HEK293 (cell line): Measurements from ENCODE around the gene SP7.

Experiments
- CTCF ChIA-PET: fragments of 350-600 bp; formaldehyde crosslinking; extraction: SDS; loops from one replicate; lab custom pipeline; 2021; ENCODE audit warnings: antibody characterized with exemption; lab: Yijun Ruan, JAX
- POLR2A ChIA-PET: fragments of 300-600 bp; formaldehyde crosslinking; extraction: SDS; loops from one replicate; lab custom pipeline; 2020; ENCODE audit warnings: antibody characterized with exemption, inconsistent platforms; lab: Yijun Ruan, JAX
- H3K27ac ChIP-seq: fragments of 200-500 bp; sonication (Bioruptor generic); 2 replicates; pipeline ENCODE4 v1.5.1; 2014; ENCODE audit warnings: low read depth, low read length, control low read depth, inconsistent platforms; ENCODE audit errors: extremely low read depth
- H3K36me3 ChIP-seq, 2 experiments: fragments of 200-500 bp in 1 of 2; sonication (Bioruptor generic) in 1 of 2; 1 replicate in 1 of 2; 2 replicates in 1 of 2; pipeline ENCODE4 v1.5.1; 2014 to 2017; ENCODE audit warnings: inconsistent platforms in 2 of 2, low read length in 2 of 2; ENCODE audit not compliant: control insufficient read depth in 2 of 2, insufficient read depth in 1 of 2
- H3K4me1 ChIP-seq: fragments of 200-500 bp; sonication (Bioruptor generic); 2 replicates; pipeline ENCODE4 v1.5.1; 2014; ENCODE audit warnings: mild to moderate bottlenecking, low read length, inconsistent platforms; ENCODE audit not compliant: control insufficient read depth, insufficient read depth
- H3K4me3 ChIP-seq: 2 replicates; pipeline ENCODE4 v1.5.1; 2011; ENCODE audit warnings: low read depth, mild to moderate bottlenecking, control low read depth, low read length, moderate library complexity
- H3K9me3 ChIP-seq: fragments of 200-500 bp; sonication (Bioruptor generic); 2 replicates; pipeline ENCODE4 v1.5.1; 2014; ENCODE audit warnings: low read depth, low read length, inconsistent platforms; ENCODE audit not compliant: control insufficient read depth, insufficient read depth
- EGR2 ChIP-seq: fragments of 450-650 bp; formaldehyde crosslinking; IDR thresholded peaks from 2 replicates; pipeline ENCODE4 v1.5.1; 2016; ENCODE audit warnings: low read depth, missing biosample characterization, missing genetic modification characterization
- HIC1 ChIP-seq: fragments of 450-650 bp; formaldehyde crosslinking; IDR thresholded peaks from 2 replicates; pipeline ENCODE4 v1.5.1; 2016; ENCODE audit warnings: missing biosample characterization, missing genetic modification characterization
- IKZF3 ChIP-seq: fragments of 450-650 bp; IDR thresholded peaks from 2 replicates; pipeline ENCODE4 v1.5.0; 2018; ENCODE audit warnings: missing biosample characterization, mild to moderate bottlenecking, missing genetic modification characterization, moderate library complexity
- KLF9 ChIP-seq: fragments of 450-650 bp; formaldehyde crosslinking; IDR thresholded peaks from 2 replicates; pipeline ENCODE4 v1.5.1; 2016; ENCODE audit warnings: missing biosample characterization, missing genetic modification characterization, low read depth
- PRDM6 ChIP-seq: fragments of 450-650 bp; formaldehyde crosslinking; IDR thresholded peaks from 2 replicates; pipeline ENCODE4 v1.5.1; 2017; ENCODE audit warnings: missing biosample characterization, missing genetic modification characterization
- SP2 ChIP-seq: fragments of 450-650 bp; formaldehyde crosslinking; IDR thresholded peaks from 2 replicates; pipeline ENCODE4 v1.5.1; 2016; ENCODE audit warnings: missing biosample characterization, missing genetic modification characterization
- ZBTB21 ChIP-seq: fragments of 450-650 bp; formaldehyde crosslinking; IDR thresholded peaks from 2 replicates; pipeline ENCODE4 v1.5.1; 2017; ENCODE audit warnings: missing biosample characterization, missing genetic modification characterization
- ZBTB44 ChIP-seq: fragments of 450-650 bp; IDR thresholded peaks from 2 replicates; pipeline ENCODE4 v1.5.1; 2018; ENCODE audit warnings: missing biosample characterization, mild to moderate bottlenecking, missing genetic modification characterization
- ZNF10 ChIP-seq: fragments of 450-650 bp; formaldehyde crosslinking; IDR thresholded peaks from 2 replicates; pipeline ENCODE4 v1.5.1; 2017; ENCODE audit warnings: missing biosample characterization, missing genetic modification characterization
- ZNF146 ChIP-seq: fragments of 450-650 bp; formaldehyde crosslinking; IDR thresholded peaks from 2 replicates; pipeline ENCODE4 v1.5.1; 2016; ENCODE audit warnings: missing biosample characterization, missing genetic modification characterization
- ZNF184 ChIP-seq: fragments of 450-650 bp; IDR thresholded peaks from 2 replicates; pipeline ENCODE4 v1.5.1; 2018; ENCODE audit warnings: missing biosample characterization, mild to moderate bottlenecking, missing genetic modification characterization
- ZNF394 ChIP-seq: fragments of 450-650 bp; formaldehyde crosslinking; IDR thresholded peaks from 2 replicates; pipeline ENCODE4 v1.5.1; 2016; ENCODE audit warnings: missing biosample characterization, missing genetic modification characterization, mild to moderate bottlenecking, moderate library complexity, borderline replicate concordance
- ZNF580 ChIP-seq: fragments of 450-650 bp; formaldehyde crosslinking; IDR thresholded peaks from 2 replicates; pipeline ENCODE4 v1.5.1; 2016; ENCODE audit warnings: missing biosample characterization, missing genetic modification characterization
- ZNF610 ChIP-seq: fragments of 450-650 bp; formaldehyde crosslinking; IDR thresholded peaks from 2 replicates; pipeline ENCODE4 v1.5.1; 2016; ENCODE audit warnings: missing biosample characterization, missing genetic modification characterization, borderline replicate concordance
- ZNF639 ChIP-seq: fragments of 450-650 bp; formaldehyde crosslinking; IDR thresholded peaks from 2 replicates; pipeline ENCODE4 v1.5.1; 2016; ENCODE audit warnings: missing biosample characterization, missing genetic modification characterization
- ZNF701 ChIP-seq: fragments of 450-650 bp; formaldehyde crosslinking; IDR thresholded peaks from 2 replicates; pipeline ENCODE4 v1.5.1; 2016; ENCODE audit warnings: missing biosample characterization, missing genetic modification characterization
- ZNF843 ChIP-seq: fragments of 450-650 bp; formaldehyde crosslinking; IDR thresholded peaks from 2 replicates; pipeline ENCODE4 v1.5.1; 2016; ENCODE audit warnings: missing biosample characterization, missing genetic modification characterization
- ZSCAN23 ChIP-seq: fragments of 450-650 bp; formaldehyde crosslinking; IDR thresholded peaks from 2 replicates; pipeline ENCODE4 v1.5.1; 2016; ENCODE audit warnings: missing biosample characterization, missing genetic modification characterization
- ZSCAN30 ChIP-seq: fragments of 450-650 bp; IDR thresholded peaks from 2 replicates; pipeline ENCODE4 v1.5.1; 2018; ENCODE audit warnings: missing biosample characterization, mild to moderate bottlenecking, missing genetic modification characterization, moderate library complexity

Gene SP7

GRCh38 chr12:53334822-53335221 lies 1.3 kb downstream of the SP7 start:
- TF ChIP-seq ZNF184 (tag by site-specific recombination): no peak
- TF ChIP-seq ZSCAN30 (tag by site-specific recombination): no peak
- TF ChIP-seq ZNF580 (tag by site-specific recombination): no peak
- TF ChIP-seq ZNF701 (tag by site-specific recombination): no peak
- no peak for TF ChIP-seq ZNF610 (tag by site-specific recombination)
- no peak for TF ChIP-seq ZBTB44 (tag by site-specific recombination)
- no peak for TF ChIP-seq SP2
- no peak for TF ChIP-seq ZBTB21
- TF ChIP-seq ZNF146 (tag by site-specific recombination): no peak
- TF ChIP-seq EGR2 (tag by site-specific recombination): no peak
- no peak for TF ChIP-seq IKZF3 (tag by site-specific recombination)
- no peak for TF ChIP-seq ZSCAN23 (tag by site-specific recombination)
- TF ChIP-seq ZNF10 (tag by site-specific recombination): no peak
- no peak for TF ChIP-seq PRDM6 (tag by site-specific recombination)
- no peak for TF ChIP-seq ZNF394 (tag by site-specific recombination)
- TF ChIP-seq ZNF843 (tag by site-specific recombination): no peak
- TF ChIP-seq KLF9 (tag by site-specific recombination): no peak
- ChIA-PET POLR2A (interaction anchor here (0.6 to 1.7 kb wide), 6 partner anchors 10 to 195 kb away, joined by 3 to 8 read pairs (median 4); partner anchors contain the start of gene AAAS), CTCF (interaction anchor here (0.6 to 1.9 kb wide), 4 partner anchors 8 to 160 kb away, joined by 3 to 6 read pairs (median 5); no protein-coding TSS in a partner anchor)
- Histone ChIP-seq H3K36me3 (no peaks in the 10 kb centered on the region), H3K27ac (no peak overlapping the region), H3K4me1 (no peaks in the 10 kb centered on the region), H3K9me3 (no peaks in the 10 kb centered on the region), H3K4me3 (no peak overlapping the region)

- no peak overlapping the region for H3K4me3 ChIP-seq
- H3K36me3 ChIP-seq: no peaks in the 10 kb centered on the region
- CTCF ChIA-PET: interaction anchor here (0.6 to 0.8 kb wide), 3 partner anchors 14 to 174 kb away, joined by 3 read pairs; no protein-coding TSS in a partner anchor
- no peaks in the 10 kb centered on the region for H3K4me1 ChIP-seq
- TF ChIP-seq HIC1 (tag by site-specific recombination) (0 out of 2 replicates have a peak, but pooled peaks have one; percentile 32), ZNF639 (no peak)
- no peak overlapping the region for H3K27ac ChIP-seq
- POLR2A ChIA-PET: interaction anchor here (2.4 kb wide), 1 partner anchor 13 kb away, joined by 7 read pairs; the partner anchor contains the start of gene AAAS
- no peaks in the 10 kb centered on the region for H3K9me3 ChIP-seq
Observed at GRCh38 chr12:53333845-53334244, 2.3 kb downstream of the SP7 start.
